Body of pancreas (tissue), 4 donors: Measurements from ENCODE around the gene BPIFB6.

ENCODE experiments used
- CTCF ChIP-seq, 7 experiments: fragments of 450-650 bp in 4 of 7; fragments of 200-600 bp in 3 of 7; sonication (generic) in 3 of 7; IDR thresholded peaks; one replicate each; pipeline ENCODE4 v1.5.1; 2016 to 2019; ENCODE audit warnings: antibody characterized with exemption in 7 of 7
- POLR2A ChIP-seq, 3 donors: fragments of 450-650 bp; IDR thresholded peaks; one replicate each; pipeline ENCODE4 v1.6.1; 2016; ENCODE audit warnings: antibody characterized with exemption in 3 of 3, mild to moderate bottlenecking in 2 of 3

GRCh38 chr20:33091693-33092092, 60.2 kb downstream of the BPIFB6 start:
- no peak for TF ChIP-seq CTCF (IDR thresholded peaks at IDR 0.05)
- no peak for TF ChIP-seq POLR2A (IDR thresholded peaks at IDR 0.05)
